HG03196 (cell line): Measurements from ENCODE around the gene SKOR2.
"Not testable (repeated sequence)": the region's sequence is repeated elsewhere in the genome, so short reads cannot be mapped to it uniquely, and the experiment has no call there.

Experiments
- ATAC-seq: cut with Tn5 transposase; IDR thresholded peaks from one replicate; pipeline ENCODE4 v1.9.1; 2021; ENCODE audit not compliant: unreplicated experiment

Gene SKOR2

GRCh38 chr18:47204908-47205522 is 46.4 kb downstream of the SKOR2 start:
- ATAC-seq = no peak

GRCh38 chr18:47203626-47204464 is 47.6 kb downstream of the SKOR2 start:
- ATAC-seq = no peak

DNA sequence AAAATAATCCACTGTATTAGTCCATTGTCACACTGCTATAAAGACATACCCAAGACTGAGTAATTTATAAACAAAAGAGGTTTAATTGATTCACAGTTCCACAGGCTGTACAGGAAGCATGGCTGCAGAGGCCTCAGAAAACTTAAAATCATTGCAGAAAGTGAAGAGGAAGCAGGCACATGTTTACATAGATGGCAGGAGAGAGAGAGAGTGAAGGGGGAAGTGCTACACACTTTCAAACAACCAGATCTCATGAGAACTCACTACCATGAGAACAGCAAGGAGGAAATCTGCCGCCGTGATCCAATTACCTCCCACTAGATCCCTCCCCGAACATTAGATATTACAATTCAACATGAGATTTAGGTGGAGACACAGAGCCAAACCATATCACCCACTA is 55.5 kb downstream of the SKOR2 start:
- not testable (repeated sequence) for ATAC-seq

DNA sequence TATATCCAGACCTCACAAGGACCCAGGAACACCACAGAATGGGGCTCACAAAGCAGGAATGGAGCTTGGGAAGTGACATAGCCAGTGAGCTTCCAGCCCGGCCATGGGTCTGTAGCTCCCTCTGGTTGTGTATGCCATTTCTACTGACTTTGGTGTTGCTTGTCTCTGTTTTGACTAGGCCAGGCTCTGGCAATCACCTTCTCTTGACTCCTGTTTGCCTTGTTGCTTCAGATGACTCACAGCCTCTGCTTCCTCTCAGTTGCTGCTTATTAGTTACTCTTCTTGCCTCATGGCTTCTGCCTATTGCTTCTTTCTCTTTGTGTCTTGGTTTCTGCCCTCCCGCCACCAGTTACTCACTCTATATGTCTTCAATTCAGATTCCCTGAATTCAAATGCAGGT is 59.5 kb downstream of the SKOR2 start:
- ATAC-seq = no peak

GRCh38 chr18:47187721-47188120 is 63.7 kb downstream of the SKOR2 start:
- no peak for ATAC-seq

DNA sequence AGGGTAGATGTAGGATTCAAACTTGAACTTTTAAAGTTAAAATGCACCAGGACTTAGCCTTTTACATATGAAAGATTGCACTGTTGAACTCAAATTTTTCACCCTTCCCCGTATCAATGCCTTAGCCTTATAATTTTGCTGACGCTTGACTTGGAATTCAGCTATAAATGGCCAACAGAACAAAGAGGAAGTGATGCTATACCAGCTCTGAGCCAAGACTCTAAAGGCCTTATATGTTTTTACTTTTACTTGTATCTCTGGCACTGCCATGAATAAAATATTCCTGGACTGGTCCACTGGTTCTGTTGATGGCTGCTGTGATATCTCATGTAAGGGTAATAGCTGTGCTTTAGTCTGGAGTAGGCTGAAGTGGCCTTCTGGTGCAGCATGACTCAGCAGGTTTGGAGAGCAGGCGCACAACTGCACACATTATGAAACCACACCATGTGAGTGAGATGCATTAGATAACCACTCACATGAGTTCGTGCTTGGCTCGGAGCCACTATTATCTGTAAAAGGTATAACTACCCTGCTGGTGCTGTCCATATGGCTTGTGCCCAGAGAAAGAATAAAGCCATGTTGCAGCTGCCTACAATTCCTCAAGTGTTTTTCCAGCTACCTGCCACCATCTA is 66.9 kb downstream of the SKOR2 start:
- ATAC-seq = no peak

- not testable (repeated sequence) for ATAC-seq
Measured at GRCh38 chr18:47182156-47182555, 69.3 kb downstream of the SKOR2 start.

GRCh38 chr18:47180765-47181164 is 70.7 kb downstream of the SKOR2 start:
- no peak for ATAC-seq

DNA sequence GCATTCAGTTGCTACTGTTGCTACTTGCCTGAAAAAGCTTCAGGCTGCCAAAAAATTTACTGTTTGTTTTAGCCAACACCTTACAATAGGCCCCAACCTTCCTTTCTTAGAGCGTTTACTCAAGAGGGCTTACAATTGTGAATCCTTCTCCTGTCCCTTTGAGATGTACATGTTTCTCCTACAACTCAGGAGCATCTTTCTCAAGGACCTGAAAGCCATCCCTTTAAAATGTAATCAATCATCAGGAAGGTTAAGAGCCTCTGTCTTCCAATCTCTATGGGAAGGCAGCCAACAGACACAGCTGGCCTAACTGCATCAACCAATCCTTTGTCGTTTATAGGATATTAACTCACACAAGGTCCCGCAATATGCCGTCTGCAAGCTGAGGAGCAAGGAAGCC is 71.9 kb downstream of the SKOR2 start:
- no peak for ATAC-seq

DNA sequence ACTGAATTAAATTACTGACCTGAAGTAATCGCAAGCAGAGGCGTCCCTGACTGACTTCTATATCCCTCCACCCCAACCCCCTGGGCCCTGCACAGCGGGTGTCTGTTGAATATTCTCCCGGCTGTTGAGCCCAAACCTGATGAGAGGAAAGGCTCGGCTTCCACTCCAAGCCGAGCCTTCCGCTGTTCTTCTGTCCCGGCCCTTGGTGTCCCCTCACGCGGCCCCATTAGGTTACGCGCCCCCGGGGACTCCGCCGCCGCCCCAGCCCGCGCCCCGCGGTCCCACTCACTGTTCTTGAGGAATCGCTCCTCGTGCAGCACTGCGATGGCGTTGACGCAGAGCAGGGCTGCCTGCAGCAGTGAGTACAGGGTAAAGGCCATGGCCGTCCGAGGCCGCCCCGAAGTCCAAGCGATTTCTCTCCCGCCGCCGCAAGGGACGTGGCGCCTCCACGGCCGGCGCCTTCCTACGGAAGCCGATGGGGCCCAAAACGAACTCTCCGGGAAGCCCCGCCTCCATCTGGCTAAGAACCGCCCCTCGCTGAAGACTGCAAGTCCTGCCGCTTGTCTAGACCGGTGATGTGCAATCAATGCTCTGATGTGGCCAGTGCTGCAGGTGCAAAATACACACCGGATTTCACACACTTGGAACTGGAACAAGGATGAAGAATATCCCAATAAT is 75.4 kb downstream of the SKOR2 start, which contains the start of gene IER3IP1:
IER3IP1 (minus strand) TSS at position 467 of the 678 bp plus-strand sequence; CDS start at position 380, 87 bp downstream.
- ATAC-seq = peak; percentile 80

DNA sequence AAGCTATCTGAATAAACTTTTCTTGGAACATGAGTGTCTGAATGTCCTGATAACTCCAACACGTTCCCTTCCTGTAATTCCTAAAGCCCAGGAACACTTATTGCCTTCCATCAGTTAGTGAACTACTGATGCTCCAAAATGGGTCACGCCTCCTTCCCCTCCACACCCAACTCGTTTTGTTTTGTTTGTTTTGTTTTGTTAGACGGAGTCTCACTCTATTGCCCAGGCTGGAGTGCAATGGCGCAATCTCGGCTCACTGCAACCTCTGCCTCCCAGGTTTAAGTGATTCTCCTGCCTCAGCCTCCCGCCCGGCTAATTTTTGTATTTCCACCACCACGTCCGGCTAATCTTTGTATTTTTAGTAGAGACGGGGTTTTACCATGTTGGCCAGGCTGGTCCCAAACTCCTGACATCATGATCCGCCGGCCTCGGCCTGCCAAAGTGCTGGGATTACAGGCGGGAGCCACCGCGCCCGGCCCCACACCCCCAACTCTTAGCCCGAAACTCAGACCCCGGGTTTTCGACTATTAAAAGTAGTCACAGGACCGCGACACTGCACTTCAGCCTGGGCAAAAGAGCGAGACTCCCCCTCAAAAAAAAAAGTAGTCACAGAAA is 76.1 kb downstream of the SKOR2 start:
- peak; percentile 6 for ATAC-seq

DNA sequence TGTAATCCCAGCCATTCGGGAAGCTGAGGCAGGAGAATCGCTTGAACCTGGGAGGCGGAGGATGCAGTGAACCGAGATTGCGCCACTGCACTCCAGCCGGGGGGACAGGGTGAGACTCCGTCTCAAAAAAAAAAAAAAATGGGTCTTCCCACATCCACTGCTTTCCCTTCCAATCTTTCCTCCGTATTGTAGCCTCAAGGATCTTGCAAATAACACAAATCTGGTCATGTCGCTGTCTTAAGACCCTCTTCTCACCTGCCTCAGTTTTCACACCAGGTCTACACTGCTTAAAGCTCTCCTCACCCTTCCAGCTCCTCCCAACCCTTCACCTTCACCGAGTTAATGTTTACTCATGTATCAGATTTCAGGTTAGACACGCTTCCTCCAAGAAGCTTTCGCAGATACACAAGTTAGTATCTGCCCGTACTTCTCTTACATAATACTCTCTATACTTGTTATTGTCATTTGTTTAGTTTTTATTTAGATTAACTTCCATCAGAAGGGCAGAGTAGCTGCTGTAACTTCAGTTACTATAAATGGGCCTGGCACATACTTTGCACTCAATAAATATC is 76.8 kb downstream of the SKOR2 start:
- ATAC-seq = no peak

GRCh38 chr18:47172476-47172875 is 79.0 kb downstream of the SKOR2 start:
- ATAC-seq = no peak

DNA sequence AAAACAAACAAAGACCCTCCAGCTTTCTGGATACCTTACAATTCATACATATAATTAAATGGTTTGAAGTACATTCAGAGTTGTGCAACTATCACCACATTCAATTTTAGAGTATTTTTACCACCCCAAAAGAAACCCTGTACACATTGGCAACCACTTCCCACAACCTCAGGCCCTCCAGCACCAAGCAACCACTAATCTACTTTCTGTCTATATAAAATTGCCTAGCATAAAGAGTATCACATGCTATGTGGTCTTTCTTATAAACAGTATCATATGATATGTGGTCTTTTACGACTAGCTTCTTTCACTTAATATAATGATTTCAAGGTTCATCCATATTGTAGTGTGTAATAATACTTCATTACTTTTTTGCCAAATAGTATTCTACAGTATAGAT is 82.5 kb downstream of the SKOR2 start:
- no peak for ATAC-seq

DNA sequence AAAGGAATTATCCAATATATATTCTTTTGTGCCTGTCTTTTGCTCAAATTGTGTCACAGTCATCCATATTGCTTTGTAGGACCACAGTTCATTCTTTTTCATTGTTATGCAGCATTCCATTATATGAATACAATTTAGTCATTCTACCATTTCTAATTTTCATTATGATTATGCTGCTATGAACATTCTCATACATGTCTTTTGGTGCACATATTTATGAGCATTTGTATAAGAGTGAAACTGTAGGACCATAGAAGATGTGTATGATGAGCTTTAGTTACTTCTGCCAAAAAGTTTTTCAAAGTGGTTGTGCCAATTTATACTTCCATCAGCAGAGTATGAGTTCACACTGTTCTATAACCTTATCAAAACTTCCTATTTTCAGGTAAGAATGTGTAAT is 83.0 kb downstream of the SKOR2 start:
- ATAC-seq = no peak

- no peak for ATAC-seq
Measured at GRCh38 chr18:47166294-47166693, 85.2 kb downstream of the SKOR2 start.

DNA sequence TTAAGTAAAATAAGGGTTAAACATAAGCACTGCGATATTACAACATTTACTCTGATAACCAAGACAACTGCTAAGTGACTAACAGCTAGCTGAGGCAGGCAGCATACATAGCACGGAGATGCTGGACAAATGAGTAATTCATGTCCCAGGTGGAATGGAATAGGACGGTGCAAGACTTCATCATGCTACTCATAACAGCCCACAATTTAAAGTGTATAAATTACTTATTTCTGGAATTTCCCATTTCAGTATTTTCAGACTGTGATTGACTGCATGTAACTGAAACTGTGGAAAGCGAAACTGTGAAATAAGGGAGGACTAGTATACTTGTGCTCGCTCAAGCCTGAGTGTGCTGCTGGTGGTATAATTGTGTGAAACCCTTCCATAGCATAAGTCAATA is 88.2 kb downstream of the SKOR2 start:
- peak; percentile 91 for ATAC-seq

GRCh38 chr18:47160256-47160655 is 91.2 kb downstream of the SKOR2 start:
- no peak for ATAC-seq

DNA sequence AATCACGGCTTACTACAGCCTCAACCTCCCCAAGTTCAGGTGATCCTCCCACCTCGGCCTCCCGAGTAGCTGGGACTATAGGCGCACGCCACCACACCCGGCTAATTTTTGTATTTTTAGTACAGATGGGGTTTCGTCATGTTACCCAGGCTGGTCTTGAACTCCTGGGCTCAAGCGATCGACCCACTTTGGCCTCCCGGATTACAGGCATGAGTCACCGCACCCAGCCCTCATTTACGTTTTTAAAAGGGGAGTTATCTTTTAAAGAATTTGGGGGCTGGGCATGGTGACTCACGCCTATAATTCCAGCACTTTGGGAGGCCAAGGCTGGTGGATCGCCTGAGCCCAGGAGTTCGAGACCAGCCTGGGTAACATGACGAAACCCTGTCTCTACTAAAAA is 93.1 kb downstream of the SKOR2 start:
- ATAC-seq = not testable (repeated sequence)
